Caco-2 (cell line): ENCODE data around the gene FBXL3. TPM values are rescaled to one million over a fixed set of nuclear protein-coding genes. Genes with fewer than 3 reads are reported as not detected.
A peak's percentile ranks its signal among the peaks of the same experiment; 100 is the strongest.
"Not testable (repeated sequence)": the region's sequence is repeated elsewhere in the genome, so short reads cannot be mapped to it uniquely, and the experiment has no call there.

Source experiments
- BruUV-seq: library from RNA; stranded (reverse); fragments of 400-500 nt; replicated peaks from 2 replicates; lab custom pipeline; 2021; lab: Mats Ljungman, UMichigan
- CTCF ChIA-PET: fragments of 300-600 bp; sonication (Branson Sonifier 250); formaldehyde crosslinking; loops from one replicate; lab custom pipeline; 2022; ENCODE audit warnings: antibody characterized with exemption; lab: Charles Lee
- POLR2A ChIA-PET: fragments of 300-600 bp; sonication (Branson Sonifier 250); formaldehyde crosslinking; loops from one replicate; lab custom pipeline; 2022; ENCODE audit warnings: antibody characterized with exemption; lab: Charles Lee
- DNase-seq, 2 experiments: peaks; one replicate each; pipeline versions ENCODE4 v3.0.0 to v3.0.0-alpha.2; 2020 to 2022
- H3K27me3 ChIP-seq: replicated peaks from 2 replicates; pipeline ENCODE4 v1.6.0; 2011; ENCODE audit warnings: low read length; ENCODE audit not compliant: control insufficient read depth, insufficient read depth
- H3K36me3 ChIP-seq: 2 replicates; pipeline ENCODE4 v1.5.1; 2011; ENCODE audit warnings: low read length; ENCODE audit not compliant: control insufficient read depth, insufficient read depth
- H3K4me1 ChIP-seq: fragments of 250-450 bp; sonication (Bioruptor Pico); 2 replicates; pipeline ENCODE4 v1.5.1; 2020; ENCODE audit warnings: mild to moderate bottlenecking
- H3K4me3 ChIP-seq: 2 replicates; pipeline ENCODE4 v1.5.1; 2011; ENCODE audit warnings: low read depth, mild to moderate bottlenecking, control low read depth, low read length
- H3K9me3 ChIP-seq: fragments of 250-450 bp; sonication (Bioruptor Pico); 2 replicates; pipeline ENCODE4 v1.5.1; 2020; ENCODE audit warnings: mild to moderate bottlenecking, moderate library complexity
- H3K27ac Mint-ChIP-seq: one replicate; pipeline ENCODE4 v1.8.0; 2022; ENCODE audit warnings: mixed read lengths; ENCODE audit not compliant: unreplicated experiment
- H3K27me3 Mint-ChIP-seq: one replicate; pipeline ENCODE4 v1.8.0; 2022; ENCODE audit warnings: mixed read lengths; ENCODE audit not compliant: insufficient read depth, unreplicated experiment
- H3K36me3 Mint-ChIP-seq: one replicate; pipeline ENCODE4 v1.8.0; 2022; ENCODE audit warnings: mild to moderate bottlenecking, mixed read lengths; ENCODE audit not compliant: insufficient read depth, unreplicated experiment
- H3K4me1 Mint-ChIP-seq: one replicate; pipeline ENCODE4 v1.8.0; 2022; ENCODE audit warnings: low read depth, mixed read lengths; ENCODE audit not compliant: unreplicated experiment
- H3K4me3 Mint-ChIP-seq: one replicate; pipeline ENCODE4 v1.8.0; 2022; ENCODE audit warnings: mild to moderate bottlenecking, moderate library complexity, mixed read lengths; ENCODE audit not compliant: unreplicated experiment
- H3K9me3 Mint-ChIP-seq: one replicate; pipeline ENCODE4 v1.8.0; 2022; ENCODE audit warnings: mixed read lengths; ENCODE audit not compliant: unreplicated experiment
- CTCF ChIP-seq, 2 experiments: fragments of 200-600 bp in 1 of 2; IDR thresholded peaks; 1 replicate in 1 of 2; 2 replicates in 1 of 2; pipeline versions ENCODE4 v1.5.1 to v1.8.0; 2011 to 2022; ENCODE audit warnings: antibody characterized with exemption in 1 of 2, control low read depth in 1 of 2, inconsistent platforms in 1 of 2, low read depth in 1 of 2, low read length in 1 of 2, mild to moderate bottlenecking in 1 of 2, moderate library complexity in 1 of 2; ENCODE audit not compliant: insufficient read depth in 1 of 2, severe bottlenecking in 1 of 2, unreplicated experiment in 1 of 2
- intact Hi-C: fragments of 100-400 bp; cut with micrococcal nuclease; formaldehyde crosslinking; loops from one replicate; pipeline ENCODE4 v1.10.0; 2022; ENCODE audit not compliant: unreplicated experiment
- total RNA-seq: library from RNA; stranded (reverse); gene quantifications from 2 replicates; pipeline ENCODE4 v1.2.3, GENCODE V29; 2022

Gene FBXL3
- total RNA-seq, 1 experiment from 2014 or later, result 31.8 TPM

GRCh38 chr13:77009011-77009410 lies 17.9 kb downstream of the FBXL3 start:
- Histone ChIP-seq H3K9me3 (no peaks in the 10 kb centered on the region), H3K4me1 (no peaks in the 10 kb centered on the region), H3K36me3 (no peaks in the 10 kb centered on the region; the same call in 1 of the 2 replicates), H3K4me3 (no peak overlapping the region), H3K27me3 (no peaks in the 10 kb centered on the region)
- no peak for TF ChIP-seq CTCF (IDR thresholded peaks at IDR 0.05; ENCODE audit: insufficient read depth in 1 of 2, low read depth in 1 of 2, low read length in 1 of 2, severe bottlenecking in 1 of 2, unreplicated experiment in 1 of 2)
- CTCF ChIA-PET, result no interaction called here
- Mint-ChIP-seq H3K27me3 (no peaks in the 10 kb centered on the region), H3K27ac (no peak overlapping the region), H3K4me1 (no peaks in the 10 kb centered on the region), H3K36me3 (peaks cover 53% of the 10 kb centered on the region), H3K9me3 (no peaks in the 10 kb centered on the region), H3K4me3 (no peak overlapping the region)
- DNase-seq, result no peak
- POLR2A ChIA-PET, result no interaction called here
- intact Hi-C loops, result no loop called here
- no TSS peak for BruUV-seq

DNA sequence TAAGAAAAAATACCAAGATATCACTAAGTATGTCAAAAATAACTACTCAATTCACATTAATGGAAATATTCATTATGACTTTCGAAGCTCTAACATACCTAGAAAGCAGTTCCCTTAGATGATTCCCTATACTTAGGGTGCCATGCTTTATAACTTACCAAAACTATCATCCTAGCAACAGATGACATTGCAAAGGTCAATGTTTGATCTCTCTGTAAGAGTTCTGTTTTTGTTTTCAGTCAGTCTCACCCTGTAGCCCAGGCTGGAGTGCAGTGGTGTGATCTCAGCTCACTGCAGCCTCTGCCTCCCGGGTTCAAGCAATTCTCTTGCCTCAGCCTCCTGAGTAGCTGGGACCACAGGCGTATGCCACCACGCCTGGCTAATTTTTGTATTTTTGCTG lies 18.6 kb downstream of the FBXL3 start:
- H3K36me3 ChIP-seq, H3K27ac Mint-ChIP-seq, H3K4me1 Mint-ChIP-seq, H3K27me3 ChIP-seq, H3K9me3 ChIP-seq, CTCF ChIA-PET, H3K4me3 Mint-ChIP-seq, H3K4me1 ChIP-seq, H3K27me3 Mint-ChIP-seq, H3K4me3 ChIP-seq, POLR2A ChIA-PET, intact Hi-C loops, H3K9me3 Mint-ChIP-seq, DNase-seq, BruUV-seq: not testable (repeated sequence)
- peaks cover 46% of the 10 kb centered on the region for H3K36me3 Mint-ChIP-seq

DNA sequence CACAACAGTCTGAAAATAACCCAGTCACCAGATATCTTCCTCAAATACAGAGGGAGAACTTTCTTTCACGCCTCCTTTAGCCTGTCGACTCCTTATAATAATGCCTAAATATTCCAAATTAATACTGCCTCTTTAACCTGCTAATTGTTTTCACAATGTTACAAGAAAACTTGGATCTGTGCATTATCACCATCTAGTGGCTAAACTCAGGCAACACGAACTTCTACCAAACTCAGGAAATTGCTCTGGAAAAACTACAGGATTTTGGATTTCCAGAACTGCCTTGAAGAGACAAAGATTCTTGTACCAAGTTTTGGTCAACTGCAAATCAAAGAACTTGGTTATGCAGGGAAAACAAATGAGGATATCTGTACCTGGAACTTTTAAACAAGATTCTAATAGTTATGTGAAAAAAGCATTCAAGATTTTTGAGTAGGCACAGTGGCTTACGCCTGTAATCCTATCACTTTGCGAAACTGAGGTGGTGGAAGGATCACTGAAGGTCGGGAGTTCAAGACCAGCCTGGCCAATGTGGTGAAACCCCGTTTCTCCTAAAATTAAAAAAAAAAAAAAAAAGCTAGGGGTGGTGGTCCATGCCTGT lies 24.3 kb downstream of the FBXL3 start:
- POLR2A ChIA-PET, result interaction anchor here (0.7 kb wide), 1 partner anchor 10 kb away, joined by 7 read pairs; no protein-coding TSS in a partner anchor
- peaks cover 52% of the 10 kb centered on the region for H3K36me3 Mint-ChIP-seq
- CTCF ChIA-PET, result no interaction called here
- no peaks in the 10 kb centered on the region for H3K4me1 ChIP-seq
- peak in 1 of 2 experiments; percentile 14 for DNase-seq
- no peaks in the 10 kb centered on the region for H3K9me3 Mint-ChIP-seq
- no peaks in the 10 kb centered on the region for H3K27me3 Mint-ChIP-seq
- BruUV-seq, result no TSS peak
- H3K27ac Mint-ChIP-seq, result no peak overlapping the region
- intact Hi-C loops, result no loop called here
- H3K9me3 ChIP-seq, result no peaks in the 10 kb centered on the region
- H3K27me3 ChIP-seq, result no peaks in the 10 kb centered on the region
- no peaks in the 10 kb centered on the region for H3K4me1 Mint-ChIP-seq
- peak; percentile 54 to 80 for TF ChIP-seq CTCF (IDR thresholded peaks at IDR 0.05; ENCODE audit: insufficient read depth in 1 of 2, low read depth in 1 of 2, low read length in 1 of 2, severe bottlenecking in 1 of 2, unreplicated experiment in 1 of 2)
- no peaks in the 10 kb centered on the region; the same call in none of the 2 replicates for H3K36me3 ChIP-seq
- no peak overlapping the region for H3K4me3 Mint-ChIP-seq
- H3K4me3 ChIP-seq, result no peak overlapping the region
